HEK293 (cell line): ENCODE measurements around the gene LDB1.

ENCODE experiments used
- CTCF ChIP-seq: fragments of 450-650 bp; formaldehyde crosslinking; IDR thresholded peaks from 2 replicates; pipeline ENCODE4 v1.5.1; 2016; ENCODE audit warnings: missing biosample characterization, missing genetic modification characterization
- KLF16 ChIP-seq: fragments of 450-650 bp; formaldehyde crosslinking; IDR thresholded peaks from 2 replicates; pipeline ENCODE4 v1.5.1; 2017; ENCODE audit warnings: missing biosample characterization, missing genetic modification characterization
- PRDM1 ChIP-seq: fragments of 450-650 bp; formaldehyde crosslinking; IDR thresholded peaks from 2 replicates; pipeline ENCODE4; 2016; ENCODE audit warnings: missing biosample characterization, missing genetic modification characterization
- REPIN1 ChIP-seq: fragments of 450-650 bp; formaldehyde crosslinking; IDR thresholded peaks from 2 replicates; pipeline ENCODE4 v1.5.1; 2017; ENCODE audit warnings: missing biosample characterization, missing genetic modification characterization, low read depth
- SP3 ChIP-seq: fragments of 450-650 bp; formaldehyde crosslinking; IDR thresholded peaks from 2 replicates; pipeline ENCODE4 v1.5.1; 2016; ENCODE audit warnings: missing biosample characterization, missing genetic modification characterization
- ZNF302 ChIP-seq: fragments of 450-650 bp; formaldehyde crosslinking; IDR thresholded peaks from 2 replicates; pipeline ENCODE4 v1.5.1; 2016; ENCODE audit warnings: missing biosample characterization, missing genetic modification characterization, low read depth
- ZNF341 ChIP-seq: fragments of 450-650 bp; formaldehyde crosslinking; IDR thresholded peaks from 2 replicates; pipeline ENCODE4; 2016; ENCODE audit warnings: low read depth, missing biosample characterization, missing genetic modification characterization
- ZNF350 ChIP-seq: fragments of 450-650 bp; formaldehyde crosslinking; IDR thresholded peaks from 2 replicates; pipeline ENCODE4 v1.5.0; 2017; ENCODE audit warnings: missing biosample characterization, mild to moderate bottlenecking, missing genetic modification characterization
- ZNF561 ChIP-seq: fragments of 450-650 bp; IDR thresholded peaks from 2 replicates; pipeline ENCODE4 v1.5.1; 2018; ENCODE audit warnings: missing biosample characterization, missing genetic modification characterization, borderline replicate concordance
- ZNF658 ChIP-seq: fragments of 450-650 bp; formaldehyde crosslinking; IDR thresholded peaks from 2 replicates; pipeline ENCODE4; 2016; ENCODE audit warnings: missing biosample characterization, missing genetic modification characterization
- ZNF677 ChIP-seq: fragments of 450-650 bp; IDR thresholded peaks from 2 replicates; pipeline ENCODE4 v1.5.0; 2018; ENCODE audit warnings: missing biosample characterization, mild to moderate bottlenecking, missing genetic modification characterization, moderate library complexity
- TF ChIP-seq, protein P1 (sequence below): fragments of 450-650 bp; formaldehyde crosslinking; IDR thresholded peaks from 2 replicates; pipeline ENCODE4 v1.5.0; 2017; ENCODE audit warnings: missing biosample characterization, missing genetic modification characterization, borderline replicate concordance

- TF ChIP-seq, protein P1, sequence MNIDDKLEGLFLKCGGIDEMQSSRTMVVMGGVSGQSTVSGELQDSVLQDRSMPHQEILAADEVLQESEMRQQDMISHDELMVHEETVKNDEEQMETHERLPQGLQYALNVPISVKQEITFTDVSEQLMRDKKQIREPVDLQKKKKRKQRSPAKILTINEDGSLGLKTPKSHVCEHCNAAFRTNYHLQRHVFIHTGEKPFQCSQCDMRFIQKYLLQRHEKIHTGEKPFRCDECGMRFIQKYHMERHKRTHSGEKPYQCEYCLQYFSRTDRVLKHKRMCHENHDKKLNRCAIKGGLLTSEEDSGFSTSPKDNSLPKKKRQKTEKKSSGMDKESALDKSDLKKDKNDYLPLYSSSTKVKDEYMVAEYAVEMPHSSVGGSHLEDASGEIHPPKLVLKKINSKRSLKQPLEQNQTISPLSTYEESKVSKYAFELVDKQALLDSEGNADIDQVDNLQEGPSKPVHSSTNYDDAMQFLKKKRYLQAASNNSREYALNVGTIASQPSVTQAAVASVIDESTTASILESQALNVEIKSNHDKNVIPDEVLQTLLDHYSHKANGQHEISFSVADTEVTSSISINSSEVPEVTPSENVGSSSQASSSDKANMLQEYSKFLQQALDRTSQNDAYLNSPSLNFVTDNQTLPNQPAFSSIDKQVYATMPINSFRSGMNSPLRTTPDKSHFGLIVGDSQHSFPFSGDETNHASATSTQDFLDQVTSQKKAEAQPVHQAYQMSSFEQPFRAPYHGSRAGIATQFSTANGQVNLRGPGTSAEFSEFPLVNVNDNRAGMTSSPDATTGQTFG (tag by site-specific recombination) = no peak
- TF ChIP-seq ZNF677 (tag by site-specific recombination) = no peak
- TF ChIP-seq CTCF (tag by site-specific recombination) = no peak
- no peak for TF ChIP-seq ZNF561 (tag by site-specific recombination)
- no peak for TF ChIP-seq SP3 (tag by site-specific recombination)
- TF ChIP-seq KLF16 (tag by site-specific recombination) = no peak
- no peak for TF ChIP-seq ZNF302 (tag by site-specific recombination)
- TF ChIP-seq ZNF350 (tag by site-specific recombination) = no peak
- no peak for TF ChIP-seq ZNF341 (tag by site-specific recombination)
- TF ChIP-seq PRDM1 (tag by site-specific recombination) = no peak
- TF ChIP-seq ZNF658 (tag by site-specific recombination) = no peak
- TF ChIP-seq REPIN1 (tag by site-specific recombination) = no peak
Measured at GRCh38 chr10:102140218-102140617, 20.1 kb upstream of the LDB1 start.
